Coronary artery (tissue), 2 donors: Measurements from ENCODE around the gene ZNF521.

Experiments
- DNase-seq: peaks from one replicate; pipeline ENCODE4 v3.0.0-alpha.2; 2017; ENCODE audit warnings: low spot score
- H3K27ac ChIP-seq, 2 donors: fragments of 200-600 bp; sonication (generic); one replicate each; pipeline ENCODE4 v1.5.1; 2016 to 2019
- H3K4me3 ChIP-seq: fragments of 200-600 bp; sonication (generic); 2 replicates; pipeline ENCODE4 v1.5.1; 2016; ENCODE audit warnings: mild to moderate bottlenecking, moderate library complexity
- CTCF ChIP-seq: fragments of 200-600 bp; sonication (generic); IDR thresholded peaks from one replicate; pipeline ENCODE4 v1.5.1; 2019; ENCODE audit warnings: antibody characterized with exemption

ZNF521 gene

DNA sequence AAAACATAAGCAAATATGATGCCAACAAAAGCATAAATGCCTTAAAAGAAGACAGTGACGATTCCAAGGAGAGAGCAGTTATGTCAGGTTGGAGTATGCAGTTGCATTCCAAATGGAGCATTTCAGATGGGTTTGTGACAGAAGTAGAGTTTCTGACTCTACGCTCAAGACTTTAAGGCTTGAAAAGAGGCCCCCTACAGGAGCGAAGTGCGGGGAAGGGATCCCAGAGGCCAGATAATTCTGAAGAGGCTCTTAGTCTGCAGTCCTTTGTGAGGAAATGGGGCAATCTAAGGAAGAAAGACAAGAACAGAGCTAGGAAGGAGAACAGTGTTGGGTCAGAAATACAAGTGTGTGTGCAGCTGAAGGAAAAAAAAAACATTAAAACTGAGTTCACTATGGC, 95.5 kb downstream of the ZNF521 start:
- TF ChIP-seq CTCF = no peak
- Histone ChIP-seq H3K27ac (no peak overlapping the region), H3K4me3 (no peak overlapping the region)
- DNase-seq = no peak

GRCh38 chr18:25253779-25254178, 98.2 kb downstream of the ZNF521 start:
- no peak for DNase-seq
- Histone ChIP-seq H3K4me3 (no peak overlapping the region), H3K27ac (no peak overlapping the region)
- TF ChIP-seq CTCF = no peak

GRCh38 chr18:25253136-25253535, 98.8 kb downstream of the ZNF521 start:
- H3K27ac ChIP-seq = no peak overlapping the region
- no peak for DNase-seq
- no peak for TF ChIP-seq CTCF
- H3K4me3 ChIP-seq = no peak overlapping the region

GRCh38 chr18:25251068-25251467, 100.9 kb downstream of the ZNF521 start:
- TF ChIP-seq CTCF = no peak
- no peak for DNase-seq
- H3K27ac ChIP-seq = no peak overlapping the region

GRCh38 chr18:25250474-25250851, 101.5 kb downstream of the ZNF521 start:
- DNase-seq = no peak
- no peak overlapping the region for H3K27ac ChIP-seq
- H3K4me3 ChIP-seq = no peak overlapping the region
- no peak for TF ChIP-seq CTCF

More at GRCh38 chr18:25251068-25251467, 100.9 kb downstream of the ZNF521 start:
- H3K4me3 ChIP-seq = no peak overlapping the region

GRCh38 chr18:25248755-25249154, 103.2 kb downstream of the ZNF521 start:
- no peak for DNase-seq
- no peak overlapping the region for H3K27ac ChIP-seq
- H3K4me3 ChIP-seq = no peak overlapping the region
- no peak for TF ChIP-seq CTCF

DNA sequence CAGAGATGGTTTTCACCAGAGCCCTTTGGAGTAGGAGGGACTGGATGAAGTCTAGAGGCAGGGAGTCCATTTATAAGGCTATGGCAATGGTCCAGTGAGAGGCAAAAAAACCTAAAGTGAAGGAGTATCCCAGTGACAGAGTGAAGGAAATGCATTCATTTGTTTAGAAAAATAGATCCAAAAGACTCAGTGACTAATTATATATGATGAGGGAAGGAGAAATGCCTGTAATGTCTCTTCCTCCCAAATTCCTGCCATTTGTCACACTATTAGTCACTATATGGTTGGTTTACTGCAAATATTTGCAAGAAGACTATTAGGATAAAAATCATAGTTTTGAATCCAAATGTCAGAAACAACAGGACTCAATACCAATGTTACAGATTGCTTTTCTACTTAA, 104.2 kb downstream of the ZNF521 start:
- no peak overlapping the region for H3K4me3 ChIP-seq

More for the DNA sequence above, 104.2 kb downstream of the ZNF521 start:
- no peak overlapping the region for H3K27ac ChIP-seq
- TF ChIP-seq CTCF = no peak
- no peak for DNase-seq
